HG03064 (cell line): Measurements from ENCODE around the gene RFC5.
"Not testable (repeated sequence)": the region's sequence is repeated elsewhere in the genome, so short reads cannot be mapped to it uniquely, and the experiment has no call there.

ENCODE experiments used
- ATAC-seq: cut with Tn5 transposase; IDR thresholded peaks from one replicate; pipeline ENCODE4 v1.9.1; 2021; ENCODE audit warnings: low read depth; ENCODE audit not compliant: unreplicated experiment

Gene RFC5, protein sequence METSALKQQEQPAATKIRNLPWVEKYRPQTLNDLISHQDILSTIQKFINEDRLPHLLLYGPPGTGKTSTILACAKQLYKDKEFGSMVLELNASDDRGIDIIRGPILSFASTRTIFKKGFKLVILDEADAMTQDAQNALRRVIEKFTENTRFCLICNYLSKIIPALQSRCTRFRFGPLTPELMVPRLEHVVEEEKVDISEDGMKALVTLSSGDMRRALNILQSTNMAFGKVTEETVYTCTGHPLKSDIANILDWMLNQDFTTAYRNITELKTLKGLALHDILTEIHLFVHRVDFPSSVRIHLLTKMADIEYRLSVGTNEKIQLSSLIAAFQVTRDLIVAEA

DNA sequence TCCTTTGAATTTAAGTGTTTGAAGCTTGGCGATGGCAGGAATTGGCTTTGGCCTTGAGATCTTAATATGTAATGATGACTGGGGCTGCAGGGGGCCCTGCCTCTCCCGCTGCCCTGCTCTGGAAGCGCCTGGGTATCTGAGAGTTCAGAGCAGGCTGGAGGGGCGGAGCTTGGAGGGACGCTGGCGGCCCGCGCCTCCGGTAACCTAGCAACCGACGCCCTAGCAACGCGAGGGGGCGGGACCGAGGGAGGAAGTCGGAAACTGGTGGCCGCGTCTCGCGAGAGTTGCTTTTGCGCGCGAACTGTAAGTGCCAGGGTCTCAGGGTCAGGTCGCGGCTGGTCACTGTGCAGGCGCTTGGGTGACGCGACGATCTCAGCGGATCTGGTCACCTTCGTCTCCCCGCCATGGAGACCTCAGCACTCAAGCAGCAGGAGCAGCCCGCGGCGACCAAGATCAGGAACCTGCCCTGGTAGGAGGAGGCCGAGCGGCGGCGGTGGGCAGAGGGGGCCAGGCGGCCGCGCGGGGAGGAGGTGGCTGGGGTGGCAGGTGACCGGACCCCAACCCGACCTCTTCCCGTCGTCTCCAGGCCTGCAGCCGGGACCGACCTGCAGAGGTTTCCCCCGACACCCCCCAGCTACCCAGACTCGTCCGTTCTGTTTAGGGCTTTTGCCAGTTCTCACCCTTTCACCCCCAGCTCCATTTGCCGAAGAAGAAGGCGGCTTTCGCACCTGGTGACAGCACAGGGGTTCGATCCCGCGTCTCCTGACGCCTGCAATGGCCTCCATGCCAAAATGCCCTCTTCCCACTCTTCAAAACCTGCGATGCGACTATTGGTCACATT lies at the start of gene RFC5:
Gene RFC5, plus strand, starts transcription at position 280 of the 841 bp plus-strand sequence. Its CDS starts 125 bp downstream, at position 405.
- peak; percentile 96 for ATAC-seq

DNA sequence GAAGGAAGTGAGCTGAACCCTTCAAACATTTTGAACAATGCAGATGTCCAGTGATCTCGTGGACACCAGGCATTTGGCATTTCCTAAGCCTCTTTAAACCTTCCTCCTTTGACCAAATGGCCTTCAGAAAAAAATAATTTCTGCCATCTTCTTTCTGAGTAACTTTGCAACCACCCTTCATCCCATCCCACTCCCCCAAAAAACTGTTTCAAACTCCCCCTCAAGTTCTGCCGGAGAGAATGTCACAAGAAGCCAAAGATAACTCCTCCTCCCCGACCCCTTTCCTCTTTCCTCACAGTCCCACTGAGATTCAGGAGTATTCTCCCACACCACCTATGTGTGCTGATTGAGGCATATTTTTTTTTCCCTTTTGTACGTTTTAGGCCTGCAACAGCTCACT lies 49.5 kb upstream of the RFC5 start:
- no peak for ATAC-seq

DNA sequence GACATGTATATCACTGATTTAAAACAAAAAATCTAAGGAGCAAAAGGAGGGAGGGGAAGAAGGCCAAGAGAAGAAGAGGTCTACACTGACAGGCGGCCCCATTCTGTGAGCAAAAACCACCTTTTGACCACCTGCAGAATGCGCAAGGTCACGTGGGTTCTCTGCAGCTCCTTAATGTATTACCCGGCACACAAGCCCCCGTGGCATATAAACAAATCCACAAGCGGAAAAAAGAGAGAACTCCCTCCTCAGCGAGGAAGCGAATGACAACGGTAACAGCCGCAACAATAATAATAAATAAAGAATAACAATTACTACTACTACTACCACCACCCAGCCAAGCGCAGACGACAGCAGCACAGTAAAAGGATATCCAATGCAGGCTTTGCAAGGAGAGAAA lies 49.0 kb upstream of the RFC5 start:
- no peak for ATAC-seq

DNA sequence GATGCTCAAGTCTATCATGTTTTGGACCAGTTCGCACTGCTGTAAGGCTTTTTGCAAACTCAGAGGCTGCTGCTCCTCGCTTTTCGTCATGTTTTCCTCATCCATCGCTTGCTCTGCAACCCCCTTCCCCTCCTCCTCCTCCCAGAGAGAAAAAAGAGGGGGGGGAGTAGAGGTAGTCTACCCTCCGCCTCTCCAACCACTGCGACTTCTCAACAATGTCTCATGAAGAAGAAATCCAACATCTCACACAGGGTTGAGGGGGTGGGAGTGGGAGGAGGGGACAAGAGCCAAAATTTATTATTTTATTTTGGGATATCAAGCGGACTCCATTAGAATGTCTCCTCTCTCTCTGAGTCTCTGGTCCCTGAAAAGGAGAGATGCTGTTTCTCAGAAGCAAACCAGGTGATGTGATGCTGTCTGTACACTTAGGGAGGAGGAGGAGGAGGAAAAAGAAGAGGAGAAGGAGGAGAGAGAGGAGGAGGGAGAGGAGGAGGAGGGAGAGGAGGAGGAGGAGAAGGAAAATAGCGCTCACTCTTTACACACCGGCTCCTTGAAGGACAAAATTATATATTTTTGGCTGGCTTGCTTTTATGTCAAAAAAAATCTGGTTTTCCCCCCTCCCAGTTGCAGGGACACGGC lies 48.2 kb upstream of the RFC5 start:
- no peak for ATAC-seq

DNA sequence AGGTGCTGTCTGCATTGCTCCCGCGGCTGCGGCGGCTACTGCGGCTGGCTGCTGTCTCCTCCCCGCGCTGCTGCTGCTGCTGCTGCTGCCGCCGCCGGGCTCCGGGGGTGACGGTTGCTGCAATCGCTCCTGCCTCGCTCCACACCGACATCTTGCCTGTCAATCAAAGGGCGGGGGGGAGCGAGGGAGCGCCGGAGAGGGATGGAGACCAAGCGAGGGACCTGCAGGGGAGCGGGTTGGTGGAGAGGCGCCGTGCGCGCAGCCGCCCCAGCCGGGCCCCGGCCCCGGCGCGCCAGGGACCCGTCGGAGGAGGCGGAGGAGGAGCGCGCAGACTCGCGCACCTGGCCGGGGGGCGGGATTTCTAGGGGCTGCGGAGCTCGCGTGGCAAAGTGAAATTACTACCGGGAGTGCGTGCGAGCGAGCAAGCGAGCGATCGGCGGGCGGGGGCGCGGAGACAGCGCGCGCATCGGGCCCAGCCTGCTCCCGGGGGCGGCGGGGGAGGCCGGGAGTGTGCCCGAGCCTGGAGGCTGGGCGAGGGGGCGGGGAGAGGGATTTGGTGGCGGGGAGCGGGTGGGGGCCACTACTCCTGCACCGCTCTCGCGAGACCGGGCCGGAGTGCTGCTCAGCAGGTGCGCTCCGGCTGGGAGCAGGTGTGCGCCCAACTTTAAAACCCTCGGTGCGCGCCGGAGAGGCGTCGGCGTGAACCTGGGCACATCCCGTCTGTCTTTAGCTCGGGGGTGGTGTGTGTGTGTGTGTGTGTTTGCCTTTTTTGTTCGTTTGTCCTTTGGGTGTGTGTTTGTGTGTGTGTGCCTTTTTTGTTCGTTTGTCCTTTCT lies 47.5 kb upstream of the RFC5 start, which contains the start of gene KSR2:
Gene KSR2, minus strand, starts transcription at position 165 of the 834 bp plus-strand sequence. CDS start 735 bp downstream, outside the sequence.
- ATAC-seq: peak; percentile 71

DNA sequence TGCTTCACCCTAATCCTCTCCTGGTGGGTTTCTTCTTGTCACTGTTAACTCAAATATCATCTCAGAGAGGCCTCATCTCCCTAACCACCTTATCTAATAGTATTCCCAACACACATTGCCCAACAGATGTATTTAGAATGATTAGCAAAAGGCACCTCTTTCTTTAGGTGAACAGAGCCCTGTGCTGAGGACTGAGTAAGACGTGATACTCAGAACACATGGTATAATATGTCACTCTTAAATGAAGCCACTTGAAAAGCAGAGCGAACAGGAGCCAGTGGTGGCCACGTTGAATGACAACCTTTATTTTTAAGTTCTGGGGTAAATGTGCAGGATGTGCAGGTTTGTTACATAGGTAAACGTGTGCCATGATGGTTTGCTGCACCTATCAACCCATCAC lies 46.2 kb upstream of the RFC5 start:
- ATAC-seq: no peak

DNA sequence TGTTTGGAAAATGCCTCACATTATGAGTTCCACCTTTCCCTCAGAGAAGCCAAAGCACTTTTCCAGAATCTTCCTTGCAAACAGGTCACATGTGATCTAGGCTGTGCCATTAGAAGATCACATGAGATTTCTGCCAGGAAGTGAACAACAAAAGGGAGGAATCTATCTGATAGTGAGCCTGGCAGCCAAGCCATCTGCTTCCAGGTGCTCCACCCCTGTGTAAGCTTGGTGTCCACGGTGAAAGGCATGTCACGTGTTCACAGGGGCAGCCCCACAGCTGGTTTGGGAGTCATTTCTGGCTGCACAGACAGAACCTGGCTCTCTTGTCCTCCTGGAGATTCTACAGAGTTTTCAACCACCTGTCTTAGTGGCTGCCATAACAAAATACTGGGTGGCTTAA lies 44.2 kb upstream of the RFC5 start:
- no peak for ATAC-seq

DNA sequence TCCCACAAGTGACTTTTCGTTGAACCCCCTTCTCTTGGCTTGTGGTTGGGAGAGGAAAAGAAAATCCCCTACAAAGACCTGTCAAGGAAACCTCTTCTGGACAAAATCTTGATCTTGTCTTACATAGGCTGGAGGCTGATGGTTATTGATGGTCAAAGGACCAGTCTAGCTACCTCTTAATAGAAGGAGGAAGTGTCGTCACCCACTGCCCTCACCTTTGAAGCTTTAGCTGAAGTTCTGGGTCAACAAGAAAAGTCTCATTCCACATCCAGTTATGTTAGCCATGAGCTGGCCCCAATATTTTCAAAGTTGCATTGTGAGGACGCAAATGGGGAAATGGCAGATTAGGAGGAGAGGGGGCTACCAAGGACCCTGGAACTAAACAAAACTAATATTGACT lies 41.5 kb upstream of the RFC5 start:
- ATAC-seq: no peak

DNA sequence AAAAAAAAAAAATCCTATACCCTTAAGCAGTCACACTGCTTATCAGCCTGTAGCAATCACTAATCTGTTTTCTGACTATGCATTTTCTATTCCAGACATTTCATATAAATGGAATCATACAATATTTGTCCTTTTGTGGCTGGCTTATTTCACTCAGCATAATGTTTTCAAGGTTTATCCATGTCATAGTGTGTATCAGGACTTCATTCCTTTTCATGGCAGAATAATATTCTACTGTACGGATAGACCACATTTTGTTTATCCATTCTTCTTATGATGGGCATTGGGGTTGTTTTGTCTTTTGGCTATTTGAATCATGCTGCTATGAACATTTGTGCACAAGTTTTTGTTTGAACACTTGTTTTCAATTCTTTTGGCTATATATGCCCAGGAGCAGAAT lies 39.1 kb upstream of the RFC5 start:
- ATAC-seq: no peak

DNA sequence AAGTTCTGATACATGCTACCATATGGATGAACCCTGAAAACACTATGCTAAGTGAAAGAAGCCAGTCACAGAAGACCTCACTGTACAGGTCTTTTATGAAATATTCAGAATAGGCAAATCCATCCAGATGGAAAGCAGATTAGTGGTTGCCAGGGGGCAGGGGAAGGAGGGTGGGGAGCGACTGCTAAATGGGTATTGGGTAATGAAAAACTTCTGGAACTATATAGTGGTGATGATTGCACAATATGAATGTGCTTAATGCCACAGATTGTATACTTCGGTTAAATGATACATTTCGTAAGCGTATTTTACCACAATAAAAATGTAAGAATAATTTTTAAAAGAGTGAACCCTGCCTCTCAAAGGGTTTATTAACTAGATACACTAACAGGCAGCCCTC lies 35.9 kb upstream of the RFC5 start:
- no peak for ATAC-seq

DNA sequence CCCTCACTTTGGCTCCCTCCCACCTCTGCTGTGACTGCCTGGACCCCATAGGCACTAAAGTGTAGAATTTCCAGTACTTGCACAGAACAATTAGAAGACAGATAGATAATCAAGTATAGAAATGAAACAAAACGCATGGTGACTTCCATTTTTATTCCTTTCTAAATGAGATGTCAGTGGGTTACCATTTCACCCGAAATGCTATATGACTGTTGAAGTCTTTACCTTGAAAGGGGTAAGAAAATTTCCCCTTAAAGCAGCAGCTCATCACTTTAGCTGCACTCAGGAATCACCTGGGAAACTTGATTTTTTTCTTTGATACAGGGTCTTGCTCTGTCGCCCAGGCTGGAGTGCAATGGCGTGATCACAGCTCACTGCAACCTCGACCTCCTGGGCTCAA lies 35.2 kb upstream of the RFC5 start:
- ATAC-seq: no peak

DNA sequence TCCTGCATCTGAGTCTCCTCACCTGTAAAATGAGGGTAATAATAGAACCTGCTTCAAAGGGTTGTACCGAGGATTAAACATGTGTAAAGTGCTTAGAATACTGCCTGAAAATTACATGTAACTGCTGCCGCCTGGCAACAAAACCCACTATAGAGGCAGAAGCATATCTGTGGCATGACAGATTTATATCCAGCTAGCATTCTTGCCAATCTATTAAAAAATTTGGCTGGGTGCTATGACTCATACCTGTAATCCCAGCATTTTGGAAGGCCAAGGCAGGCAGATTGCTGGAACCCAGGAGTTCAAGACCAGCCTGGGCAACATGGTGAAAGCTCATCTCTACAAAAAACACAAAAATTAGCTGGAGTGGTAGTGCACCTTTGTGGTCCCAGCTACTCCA lies 31.3 kb upstream of the RFC5 start:
- no peak for ATAC-seq

DNA sequence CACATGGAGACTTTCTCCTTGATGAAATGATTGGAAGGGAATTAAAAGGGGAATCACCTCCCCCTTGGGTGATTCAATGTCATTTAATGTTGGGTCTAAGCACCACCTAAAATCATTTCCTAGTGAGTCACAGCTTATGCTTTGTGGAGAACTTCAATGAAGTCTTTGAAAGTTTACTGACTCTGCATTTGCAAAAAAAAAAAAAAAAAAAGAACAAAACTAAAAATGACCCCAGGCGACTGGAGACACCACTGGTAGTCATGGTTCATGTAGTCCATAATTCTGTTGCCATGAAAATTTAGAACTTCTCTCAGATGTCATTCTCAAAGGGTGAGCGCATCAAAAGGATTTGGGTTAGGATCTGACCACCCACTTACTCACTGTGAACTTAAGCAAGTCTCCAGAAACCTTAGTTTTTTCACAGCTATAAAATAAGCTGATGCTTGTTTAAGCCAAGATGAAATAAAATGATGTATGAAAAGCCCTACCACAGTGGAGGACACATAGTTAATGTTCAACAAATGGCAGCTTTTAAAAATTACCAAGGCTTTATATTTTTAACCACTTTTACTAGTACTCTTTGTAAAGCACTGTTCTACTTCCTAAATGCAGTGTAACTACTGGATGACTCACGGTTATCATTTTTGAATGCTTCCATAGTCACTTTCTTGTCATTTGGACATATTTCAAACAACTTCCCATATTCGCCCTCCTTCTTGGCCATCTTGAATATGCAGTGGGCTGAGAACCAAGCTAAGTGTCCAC lies 29.6 kb upstream of the RFC5 start:
- ATAC-seq: no peak

DNA sequence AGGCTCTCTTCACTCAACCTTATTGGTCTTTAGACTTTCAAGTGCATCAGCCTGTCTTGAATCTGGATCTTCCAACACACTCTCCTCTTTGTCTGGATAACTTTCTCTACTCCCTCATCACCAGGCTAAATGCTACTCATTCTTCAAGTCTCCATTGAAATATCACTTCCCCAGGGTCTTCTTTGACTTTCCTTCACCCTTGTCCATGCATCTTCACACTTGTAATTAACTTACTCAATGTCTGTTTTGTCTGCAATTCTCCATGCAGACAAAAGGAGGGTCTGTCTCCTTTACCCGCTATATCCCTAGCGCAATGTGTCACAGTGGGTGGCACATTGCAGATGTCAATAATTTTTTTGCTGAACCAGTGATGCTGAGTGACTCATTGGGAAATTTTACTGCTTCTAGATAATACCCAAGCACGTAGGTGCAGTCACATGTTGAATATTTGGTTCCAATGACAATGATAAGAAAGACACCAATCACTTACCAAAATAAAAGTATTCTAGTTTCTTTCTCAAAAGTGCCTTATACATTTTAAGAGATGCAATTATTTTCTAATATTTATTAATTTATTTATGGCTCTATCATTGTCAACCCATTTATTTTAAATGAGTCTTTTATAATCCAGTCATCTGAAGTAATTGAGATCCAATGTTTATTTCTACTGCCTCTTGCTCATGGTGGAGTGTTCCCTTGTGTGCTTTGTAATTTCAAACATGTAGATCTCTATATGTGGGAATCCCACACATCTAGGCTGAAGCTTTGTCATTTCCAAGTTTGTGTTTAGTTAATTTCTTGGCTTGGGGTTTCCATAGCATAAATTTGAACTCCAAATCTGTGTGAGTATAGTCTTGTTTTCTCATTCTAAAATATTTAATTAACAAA lies 21.7 kb upstream of the RFC5 start:
- no peak for ATAC-seq

DNA sequence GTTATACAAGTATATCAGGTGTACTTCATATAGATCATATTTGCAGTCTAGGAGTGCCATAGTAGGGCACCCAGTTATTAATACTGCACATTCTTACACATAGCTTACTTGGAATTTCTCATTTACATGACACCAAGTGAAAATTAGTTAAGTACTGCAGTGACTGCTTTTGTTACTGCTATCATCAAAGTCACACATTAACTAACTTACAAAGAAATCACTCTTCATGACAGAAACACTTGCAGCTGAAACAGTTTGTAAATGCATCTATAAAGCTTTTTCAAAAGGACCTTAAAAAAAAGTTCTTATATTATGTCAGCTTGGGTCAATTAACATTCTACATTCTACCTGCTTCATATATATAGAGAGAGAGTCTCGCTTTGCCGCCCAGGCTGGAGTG lies 17.8 kb upstream of the RFC5 start:
- ATAC-seq: no peak

DNA sequence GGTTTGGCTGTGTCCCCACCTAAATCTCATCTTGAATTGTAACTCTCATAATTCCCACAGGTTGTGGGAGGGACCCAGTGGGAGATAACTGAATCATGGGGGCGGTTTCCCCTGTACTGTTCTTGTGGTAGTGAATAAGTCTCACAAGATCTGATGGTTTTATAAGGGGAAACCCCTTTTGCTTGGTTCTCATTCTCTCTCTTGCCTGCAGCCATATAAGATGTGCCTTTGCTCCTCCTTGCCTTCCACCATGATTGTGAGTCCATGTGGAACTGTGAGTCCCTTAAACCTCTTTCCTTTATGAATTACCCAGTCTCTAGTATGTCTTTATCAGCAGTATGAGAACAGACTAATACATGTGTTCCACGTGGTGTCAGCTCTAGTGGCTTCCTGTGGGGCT lies 16.7 kb upstream of the RFC5 start:
- ATAC-seq: not testable (repeated sequence)

DNA sequence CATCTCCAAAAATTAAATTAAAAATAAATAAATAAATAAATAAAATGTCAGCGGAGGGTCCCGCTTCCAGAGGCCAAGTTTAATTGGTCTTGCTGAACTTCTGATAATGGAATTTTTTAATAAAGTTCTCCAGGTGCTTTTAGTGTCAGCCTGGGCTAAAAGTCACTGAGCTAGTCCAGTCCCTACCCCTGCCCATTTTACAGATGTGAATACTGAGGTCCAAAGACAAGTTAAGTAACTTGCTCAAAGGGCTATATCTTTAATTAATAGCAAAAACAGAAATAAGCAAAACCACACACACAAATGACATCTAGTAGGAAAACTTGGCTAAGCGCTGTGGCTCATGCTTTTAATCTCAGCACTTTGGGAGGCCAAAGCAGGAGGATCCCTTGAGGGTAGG lies 5.6 kb upstream of the RFC5 start:
- ATAC-seq: no peak

DNA sequence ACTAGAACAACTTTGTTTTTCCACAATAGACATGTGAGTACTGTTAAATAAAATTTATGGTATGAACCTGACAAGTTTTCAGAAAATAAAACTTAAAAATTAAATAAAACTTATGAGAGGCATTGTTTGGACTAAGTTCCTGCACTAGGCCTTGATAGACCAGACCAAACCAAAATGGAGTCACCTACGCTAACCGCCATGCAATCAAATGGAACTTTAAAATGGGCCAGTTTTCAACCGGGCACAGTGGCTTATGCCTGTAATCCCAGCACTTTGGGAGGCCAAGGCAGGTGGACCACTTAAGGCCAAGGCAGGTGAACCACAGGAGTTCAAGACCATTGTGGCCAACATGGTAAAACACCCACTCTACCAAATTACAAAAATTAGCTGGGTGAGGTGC lies 5.1 kb upstream of the RFC5 start:
- ATAC-seq: no peak

DNA sequence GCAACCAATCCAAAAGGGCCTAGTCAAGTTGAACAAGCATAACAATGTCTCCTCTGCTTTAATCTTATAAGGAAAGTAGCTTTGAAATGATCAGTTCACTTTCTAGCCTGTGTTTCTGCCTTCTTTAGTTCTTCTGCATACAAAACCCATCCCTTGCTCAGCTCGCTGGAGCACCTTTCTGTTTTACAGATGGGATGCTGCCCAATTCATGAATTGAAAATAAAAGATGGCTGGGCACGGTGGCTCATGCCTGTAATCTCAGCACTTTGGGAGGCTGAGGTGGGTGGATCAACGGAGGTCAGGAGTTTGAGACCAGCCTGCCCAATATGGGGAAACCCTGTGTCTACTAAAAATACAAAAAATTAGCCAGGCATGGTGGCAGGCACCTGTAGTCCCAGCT lies 4.5 kb upstream of the RFC5 start:
- no peak for ATAC-seq
